ENCODE measurements around the gene ZRANB3. TPM values are rescaled to one million over a fixed set of nuclear protein-coding genes. Genes with fewer than 3 reads are reported as not detected.

The ZRANB3 gene
- total and polyA plus RNA-seq, 10 of the 15 experiments (the other 5 are each of a cell fraction or from before 2014, with no cell fraction given), result 5.6 to 11.4 (median 9.9) TPM

DNA sequence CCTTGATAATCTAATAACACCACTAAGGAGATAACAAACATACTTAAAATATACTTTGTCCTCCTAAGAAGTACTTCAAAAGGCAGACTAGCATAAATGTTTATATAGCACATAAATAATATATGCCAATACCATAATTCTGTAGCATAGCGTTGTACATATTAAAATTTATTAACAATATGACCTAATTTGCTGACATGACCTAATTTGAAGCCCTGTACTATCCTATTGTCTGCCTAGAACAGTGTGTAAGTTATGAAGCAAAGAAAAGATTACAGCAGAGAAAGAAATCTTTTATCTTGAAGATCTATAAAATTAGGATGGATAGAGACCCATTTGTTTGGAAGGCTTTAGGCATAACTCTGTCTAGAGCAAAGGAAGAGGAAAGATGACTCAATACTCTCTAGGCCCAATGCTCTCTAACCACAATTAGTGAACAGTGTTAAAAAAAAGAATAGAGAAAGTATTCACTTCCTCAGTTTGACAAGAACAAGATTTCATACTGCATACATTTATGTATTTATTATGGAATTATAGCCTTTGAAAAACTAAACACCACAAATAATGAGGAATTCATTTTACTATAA lies 231.3 kb downstream of the ZRANB3 start:
- 0 out of 2 replicates have a peak overlapping the region, but pooled peaks have one; percentile 9 for H3K4me2 ChIP-seq (ENCODE audit: control insufficient read depth, insufficient read depth)

More for the DNA sequence above, 231.3 kb downstream of the ZRANB3 start:
- CTCF ChIA-PET, result no interaction called here
- SMC1A ChIA-PET (ENCODE audit: uncharacterized antibody, unreplicated experiment), result no interaction called here
- TF ChIP-seq SPI1 (IDR thresholded peaks at IDR 0.05; ENCODE audit: borderline replicate concordance, insufficient read depth, low read depth, low read length), result peak; percentile 43; the same call in 1 of the 2 replicates
- peak; percentile 70 for TF ChIP-seq RUNX3 (IDR thresholded peaks at IDR 0.05; ENCODE audit: low read length)
- TF ChIP-seq, protein P1, sequence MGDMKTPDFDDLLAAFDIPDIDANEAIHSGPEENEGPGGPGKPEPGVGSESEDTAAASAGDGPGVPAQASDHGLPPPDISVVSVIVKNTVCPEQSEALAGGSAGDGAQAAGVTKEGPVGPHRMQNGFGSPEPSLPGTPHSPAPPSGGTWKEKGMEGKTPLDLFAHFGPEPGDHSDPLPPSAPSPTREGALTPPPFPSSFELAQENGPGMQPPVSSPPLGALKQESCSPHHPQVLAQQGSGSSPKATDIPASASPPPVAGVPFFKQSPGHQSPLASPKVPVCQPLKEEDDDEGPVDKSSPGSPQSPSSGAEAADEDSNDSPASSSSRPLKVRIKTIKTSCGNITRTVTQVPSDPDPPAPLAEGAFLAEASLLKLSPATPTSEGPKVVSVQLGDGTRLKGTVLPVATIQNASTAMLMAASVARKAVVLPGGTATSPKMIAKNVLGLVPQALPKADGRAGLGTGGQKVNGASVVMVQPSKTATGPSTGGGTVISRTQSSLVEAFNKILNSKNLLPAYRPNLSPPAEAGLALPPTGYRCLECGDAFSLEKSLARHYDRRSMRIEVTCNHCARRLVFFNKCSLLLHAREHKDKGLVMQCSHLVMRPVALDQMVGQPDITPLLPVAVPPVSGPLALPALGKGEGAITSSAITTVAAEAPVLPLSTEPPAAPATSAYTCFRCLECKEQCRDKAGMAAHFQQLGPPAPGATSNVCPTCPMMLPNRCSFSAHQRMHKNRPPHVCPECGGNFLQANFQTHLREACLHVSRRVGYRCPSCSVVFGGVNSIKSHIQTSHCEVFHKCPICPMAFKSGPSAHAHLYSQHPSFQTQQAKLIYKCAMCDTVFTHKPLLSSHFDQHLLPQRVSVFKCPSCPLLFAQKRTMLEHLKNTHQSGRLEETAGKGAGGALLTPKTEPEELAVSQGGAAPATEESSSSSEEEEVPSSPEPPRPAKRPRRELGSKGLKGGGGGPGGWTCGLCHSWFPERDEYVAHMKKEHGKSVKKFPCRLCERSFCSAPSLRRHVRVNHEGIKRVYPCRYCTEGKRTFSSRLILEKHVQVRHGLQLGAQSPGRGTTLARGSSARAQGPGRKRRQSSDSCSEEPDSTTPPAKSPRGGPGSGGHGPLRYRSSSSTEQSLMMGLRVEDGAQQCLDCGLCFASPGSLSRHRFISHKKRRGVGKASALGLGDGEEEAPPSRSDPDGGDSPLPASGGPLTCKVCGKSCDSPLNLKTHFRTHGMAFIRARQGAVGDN (IDR thresholded peaks at IDR 0.05), result no peak
- TF ChIP-seq, protein P2, sequence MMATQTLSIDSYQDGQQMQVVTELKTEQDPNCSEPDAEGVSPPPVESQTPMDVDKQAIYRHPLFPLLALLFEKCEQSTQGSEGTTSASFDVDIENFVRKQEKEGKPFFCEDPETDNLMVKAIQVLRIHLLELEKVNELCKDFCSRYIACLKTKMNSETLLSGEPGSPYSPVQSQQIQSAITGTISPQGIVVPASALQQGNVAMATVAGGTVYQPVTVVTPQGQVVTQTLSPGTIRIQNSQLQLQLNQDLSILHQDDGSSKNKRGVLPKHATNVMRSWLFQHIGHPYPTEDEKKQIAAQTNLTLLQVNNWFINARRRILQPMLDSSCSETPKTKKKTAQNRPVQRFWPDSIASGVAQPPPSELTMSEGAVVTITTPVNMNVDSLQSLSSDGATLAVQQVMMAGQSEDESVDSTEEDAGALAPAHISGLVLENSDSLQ (IDR thresholded peaks at IDR 0.05), result no peak
- TF ChIP-seq IKZF2 (IDR thresholded peaks at IDR 0.05), result peak in 1 of 2 experiments; percentile 41; a peak in 1 of 4 replicates
- Histone ChIP-seq H3K79me2 (ENCODE audit: control insufficient read depth, insufficient read depth, low read length) (no peaks in the 10 kb centered on the region), H2AFZ (ENCODE audit: control insufficient read depth, low read depth, low read length) (no peak overlapping the region), H3K4me3 (no peak overlapping the region), H3K9ac (ENCODE audit: control insufficient read depth, insufficient read depth, low read length) (no peak overlapping the region), H3K36me3 (ENCODE audit: control insufficient read depth in 2 of 2, insufficient read depth in 2 of 2, low read length in 1 of 2) (no peaks in the 10 kb centered on the region), H3K27ac (ENCODE audit: control insufficient read depth, insufficient read depth) (no peak overlapping the region), H3K4me1 (ENCODE audit: control insufficient read depth, insufficient read depth, low read length) (no peaks in the 10 kb centered on the region), H3K9me3 (replicated peaks; ENCODE audit: control insufficient read depth, insufficient read depth, low read length) (no peaks in the 10 kb centered on the region; the same call in 2 of the 3 replicates), H3K27me3 (replicated peaks in 1 of 2; ENCODE audit: control insufficient read depth in 2 of 2, insufficient read depth in 2 of 2, low read length in 1 of 2) (no peaks in the 10 kb centered on the region), H4K20me1 (ENCODE audit: control insufficient read depth, insufficient read depth) (no peaks in the 10 kb centered on the region)
- FAIRE-seq, result no peak
- in situ Hi-C loops (cut with MboI) (no loop called here), intact Hi-C loops (cut with micrococcal nuclease; ENCODE audit: unreplicated experiment) (no loop called here)
- ATAC-seq, result peak; percentile 85
- peak; percentile 5 for DNase-seq (ENCODE audit: low read depth, low spot score)
- BruUV-seq (replicated peaks), result no TSS peak
- 58% methylated on average over 1 of the region's 1 CpG for WGBS (ENCODE audit: insufficient coverage, insufficient replicate concordance, low lambda C conversion rate, missing lambda C conversion rate)
- RAD21 ChIA-PET (ENCODE audit: unreplicated experiment), result no interaction called here
- POLR2A ChIA-PET, result no interaction called here

All from GM12878 (cell line).